Mammary epithelial cell (primary cell): ENCODE data around the gene C3orf70.

ENCODE experiments used
- CTCF ChIP-seq, 2 donors: IDR thresholded peaks in 1 of 2; conservative IDR thresholded peaks in 1 of 2; 2 replicates each; pipeline ENCODE4 v1.5.1; 2011 to 2012; ENCODE audit warnings: inconsistent platforms in 2 of 2, low read length in 2 of 2, mild to moderate bottlenecking in 2 of 2, control low read depth in 1 of 2, low read depth in 1 of 2; ENCODE audit not compliant: insufficient read depth in 1 of 2; ENCODE audit errors: extremely low read depth in 1 of 2
- EZH2 ChIP-seq: IDR thresholded peaks from 2 replicates; pipeline ENCODE4 v1.6.1; 2012; ENCODE audit warnings: low read length, inconsistent platforms, borderline replicate concordance

- TF ChIP-seq CTCF (conservative IDR thresholded peaks at IDR 0.05 in 1 of 2, IDR thresholded peaks at IDR 0.05 in 1 of 2; ENCODE audit: extremely low read depth in 1 of 2, insufficient read depth in 1 of 2, low read depth in 1 of 2, low read length in 2 of 2), result no peak
- TF ChIP-seq EZH2, result no peak
Measured at GRCh38 chr3:185199671-185200070, 46.8 kb upstream of the C3orf70 start.
